ENCODE data around the gene TMEM243. TPM values are rescaled to one million over a fixed set of nuclear protein-coding genes. Genes with fewer than 3 reads are reported as not detected.

The TMEM243 gene
- total RNA-seq, 1 donor from 2014 or later, result 111 TPM

DNA sequence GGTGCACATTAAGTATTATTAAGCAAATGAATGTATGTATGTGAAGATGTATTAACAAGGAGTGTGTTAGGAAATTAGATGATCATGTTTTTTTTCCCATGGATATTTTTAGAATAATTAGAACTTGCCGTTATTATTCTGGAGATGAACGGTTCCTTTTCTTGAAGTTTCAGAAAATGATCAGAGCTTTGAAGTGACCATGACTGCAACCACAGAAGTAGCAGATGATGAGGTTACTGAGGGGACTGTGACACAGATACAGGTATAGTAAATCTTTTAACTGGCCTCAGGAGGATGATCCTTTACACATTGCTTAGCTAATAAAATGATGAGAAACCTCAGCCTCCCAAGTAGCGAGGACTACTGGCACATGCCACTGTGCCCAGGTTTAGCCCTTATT lies 48.7 kb downstream of the TMEM243 start:
- Mint-ChIP-seq H3K36me3 (ENCODE audit: low read depth) (peaks cover 89% of the 10 kb centered on the region), H3K27me3 (no peaks in the 10 kb centered on the region), H3K27ac (no peak overlapping the region), H3K4me1 (peaks cover 4% of the 10 kb centered on the region), H3K9me3 (no peaks in the 10 kb centered on the region), H3K4me3 (no peak overlapping the region)
- intact Hi-C loops (cut with micrococcal nuclease), result no loop called here
- ChIA-PET POLR2A (no interaction called here), CTCF (no interaction called here)
- ATAC-seq (ENCODE audit: low read depth) (no peak), DNase-seq (no peak)
- TF ChIP-seq, protein P1, sequence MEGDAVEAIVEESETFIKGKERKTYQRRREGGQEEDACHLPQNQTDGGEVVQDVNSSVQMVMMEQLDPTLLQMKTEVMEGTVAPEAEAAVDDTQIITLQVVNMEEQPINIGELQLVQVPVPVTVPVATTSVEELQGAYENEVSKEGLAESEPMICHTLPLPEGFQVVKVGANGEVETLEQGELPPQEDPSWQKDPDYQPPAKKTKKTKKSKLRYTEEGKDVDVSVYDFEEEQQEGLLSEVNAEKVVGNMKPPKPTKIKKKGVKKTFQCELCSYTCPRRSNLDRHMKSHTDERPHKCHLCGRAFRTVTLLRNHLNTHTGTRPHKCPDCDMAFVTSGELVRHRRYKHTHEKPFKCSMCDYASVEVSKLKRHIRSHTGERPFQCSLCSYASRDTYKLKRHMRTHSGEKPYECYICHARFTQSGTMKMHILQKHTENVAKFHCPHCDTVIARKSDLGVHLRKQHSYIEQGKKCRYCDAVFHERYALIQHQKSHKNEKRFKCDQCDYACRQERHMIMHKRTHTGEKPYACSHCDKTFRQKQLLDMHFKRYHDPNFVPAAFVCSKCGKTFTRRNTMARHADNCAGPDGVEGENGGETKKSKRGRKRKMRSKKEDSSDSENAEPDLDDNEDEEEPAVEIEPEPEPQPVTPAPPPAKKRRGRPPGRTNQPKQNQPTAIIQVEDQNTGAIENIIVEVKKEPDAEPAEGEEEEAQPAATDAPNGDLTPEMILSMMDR (IDR thresholded peaks at IDR 0.05), result no peak

- ATAC-seq (ENCODE audit: low read depth), result no peak
- ChIA-PET CTCF (interaction anchor here (0.6 kb wide), 1 partner anchor 16 kb away, joined by 3 read pairs; no protein-coding TSS in a partner anchor), POLR2A (no interaction called here)
- no peak overlapping the region for H3K27ac Mint-ChIP-seq
- peaks cover 70% of the 10 kb centered on the region for H3K36me3 Mint-ChIP-seq (ENCODE audit: low read depth)
- intact Hi-C loops (cut with micrococcal nuclease), result loop anchor here (2.0 kb wide), 1 partner anchor 14 kb away; no protein-coding TSS in a partner anchor
- no peak overlapping the region for H3K4me3 Mint-ChIP-seq
- TF ChIP-seq, protein P1 (IDR thresholded peaks at IDR 0.05), result no peak
- H3K4me1 Mint-ChIP-seq, result peaks cover 11% of the 10 kb centered on the region
- no peak for DNase-seq
- H3K9me3 Mint-ChIP-seq, result no peaks in the 10 kb centered on the region
- H3K27me3 Mint-ChIP-seq, result no peaks in the 10 kb centered on the region
Observed at GRCh38 chr7:87164433-87164832, 55.1 kb downstream of the TMEM243 start.

DNA sequence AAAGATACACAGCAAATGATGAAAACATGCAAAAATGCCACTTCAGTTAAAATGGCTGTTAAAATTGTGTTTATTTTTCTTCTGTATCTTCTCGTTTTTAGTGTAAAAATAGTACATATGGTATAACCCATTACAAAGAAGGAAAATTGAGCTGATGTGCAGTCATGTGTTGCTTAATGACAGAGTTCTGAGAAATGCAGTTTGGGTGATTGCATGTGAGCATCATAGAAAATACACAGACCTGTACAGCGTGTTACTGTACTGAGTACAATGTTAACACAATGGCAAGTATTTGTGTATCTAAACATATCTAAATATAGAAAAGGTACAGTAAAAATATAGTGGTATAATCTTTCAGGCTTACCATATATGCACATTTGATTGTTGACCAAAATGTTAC lies 60.0 kb downstream of the TMEM243 start:
- Mint-ChIP-seq H3K4me1 (peaks cover 53% of the 10 kb centered on the region), H3K4me3 (no peak overlapping the region), H3K9me3 (no peaks in the 10 kb centered on the region), H3K27ac (no peak overlapping the region), H3K27me3 (no peaks in the 10 kb centered on the region), H3K36me3 (ENCODE audit: low read depth) (peaks cover 43% of the 10 kb centered on the region)
- POLR2A ChIA-PET, result interaction anchor here (0.6 to 9.4 kb wide), 2 partner anchors 13 to 57 kb away, joined by 3 to 311 read pairs; partner anchors contain the start of gene TMEM243
- DNase-seq, result no peak
- CTCF ChIA-PET, result no interaction called here
- TF ChIP-seq, protein P1 (IDR thresholded peaks at IDR 0.05), result no peak
- no peak for ATAC-seq (ENCODE audit: low read depth)
- intact Hi-C loops (cut with micrococcal nuclease), result loop anchor here (10.0 kb wide), 3 partner anchors 255 to 465 kb away; partner anchors contain the start of gene RUNDC3B

- no peak for ATAC-seq (ENCODE audit: low read depth)
- Mint-ChIP-seq H3K27me3 (no peaks in the 10 kb centered on the region), H3K4me1 (peaks cover 70% of the 10 kb centered on the region), H3K9me3 (no peaks in the 10 kb centered on the region), H3K4me3 (no peak overlapping the region), H3K27ac (no peak overlapping the region), H3K36me3 (ENCODE audit: low read depth) (peaks cover 39% of the 10 kb centered on the region)
- intact Hi-C loops (cut with micrococcal nuclease), result loop anchor here (1.0 to 10.0 kb wide), 4 partner anchors 9 to 468 kb away; partner anchors contain the start of gene RUNDC3B
- ChIA-PET POLR2A (interaction anchor here (9.4 kb wide), 1 partner anchor 60 kb away, joined by 311 read pairs; the partner anchor contains the start of gene TMEM243), CTCF (no interaction called here)
- DNase-seq, result no peak
- TF ChIP-seq, protein P1 (IDR thresholded peaks at IDR 0.05), result no peak
Observed at GRCh38 chr7:87156709-87157108, 62.8 kb downstream of the TMEM243 start.

DNA sequence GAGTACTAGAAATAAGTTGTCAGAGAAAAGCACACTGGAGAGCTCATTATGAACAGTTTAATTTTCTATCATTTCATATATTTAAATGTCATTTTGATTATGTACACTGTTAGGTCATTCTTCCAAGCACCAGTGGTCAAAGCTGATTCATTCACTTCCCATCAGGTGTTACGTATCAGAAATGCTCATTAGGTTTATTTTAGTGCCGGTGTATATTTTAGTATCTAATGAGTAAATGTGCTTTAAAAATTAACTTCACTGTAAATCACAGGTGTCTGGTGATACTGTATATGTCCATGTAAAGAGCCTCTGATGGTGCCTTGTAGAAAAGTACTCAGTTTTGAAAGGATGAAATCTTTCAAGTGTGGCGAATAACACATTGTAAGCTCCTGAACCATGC lies 63.7 kb downstream of the TMEM243 start:
- CTCF ChIA-PET, result no interaction called here
- Mint-ChIP-seq H3K4me1 (peaks cover 75% of the 10 kb centered on the region), H3K4me3 (peak overlapping the region; percentile 57), H3K36me3 (ENCODE audit: low read depth) (peaks cover 39% of the 10 kb centered on the region), H3K9me3 (no peaks in the 10 kb centered on the region), H3K27me3 (no peaks in the 10 kb centered on the region), H3K27ac (peak overlapping the region; percentile 30)
- POLR2A ChIA-PET, result interaction anchor here (9.4 kb wide), 1 partner anchor 61 kb away, joined by 311 read pairs; the partner anchor contains the start of gene TMEM243
- TF ChIP-seq, protein P1 (IDR thresholded peaks at IDR 0.05), result no peak
- ATAC-seq (ENCODE audit: low read depth) (no peak), DNase-seq (no peak)
- intact Hi-C loops (cut with micrococcal nuclease), result loop anchor here (10.0 kb wide), 3 partner anchors 259 to 469 kb away; partner anchors contain the start of gene RUNDC3B

Data from activated B cell treated with CpG ODN at 0.5 μM for 24 hours (primary cell).